IMR-90 (cell line): ENCODE measurements around the gene PC. TPM values are rescaled to one million over a fixed set of nuclear protein-coding genes. Genes with fewer than 3 reads are reported as not detected.

Source experiments
- ATAC-seq: fragments of 200-7000 bp; cut with Tn5 transposase; 2 replicates; pipeline ENCODE4 v1.9.1; 2020; ENCODE audit warnings: low read depth, mild to moderate bottlenecking, moderate library complexity
- BruUV-seq: library from RNA; stranded (reverse); fragments of 400-500 nt; replicated peaks from 2 replicates; lab custom pipeline; 2021; lab: Mats Ljungman, UMichigan
- CTCF ChIA-PET: fragments of 300-600 bp; formaldehyde crosslinking; extraction: SDS; loops from one replicate; lab custom pipeline; 2021; ENCODE audit warnings: antibody characterized with exemption; lab: Yijun Ruan, JAX
- POLR2A ChIA-PET: fragments of 300-600 bp; sonication (Branson Sonifier 250); formaldehyde crosslinking; loops from one replicate; lab custom pipeline; 2022; ENCODE audit warnings: antibody characterized with exemption; ENCODE audit not compliant: unreplicated experiment; lab: Charles Lee
- DNase-seq: peaks from one replicate; pipeline ENCODE4 v3.0.0; 2013
- H2AFZ ChIP-seq: replicated peaks from 2 replicates; pipeline ENCODE3; 2013; ENCODE audit warnings: low read length, mild to moderate bottlenecking; ENCODE audit not compliant: poor library complexity
- H2AK5ac ChIP-seq: 2 replicates; pipeline ENCODE4 v1.6.1; 2013; ENCODE audit warnings: low read depth, low read length, inconsistent platforms
- H2AK9ac ChIP-seq: replicated peaks from 2 replicates; pipeline ENCODE3; 2013; ENCODE audit warnings: mild to moderate bottlenecking, low read depth, low read length, moderate library complexity; ENCODE audit not compliant: poor library complexity
- H2BK120ac ChIP-seq: 2 replicates; pipeline ENCODE4 v1.6.1; 2013; ENCODE audit warnings: low read depth, low read length, inconsistent platforms
- H2BK15ac ChIP-seq: 3 replicates; pipeline ENCODE4 v1.6.1; 2013; ENCODE audit warnings: low read depth, low read length, inconsistent platforms
- H2BK20ac ChIP-seq: 2 replicates; pipeline ENCODE4 v1.6.1; 2013; ENCODE audit warnings: low read depth, mild to moderate bottlenecking, inconsistent platforms, low read length, moderate library complexity
- H2BK5ac ChIP-seq: 2 replicates; pipeline ENCODE4 v1.6.1; 2013; ENCODE audit warnings: mild to moderate bottlenecking, low read depth, low read length, inconsistent platforms; ENCODE audit not compliant: poor library complexity, severe bottlenecking
- H3K14ac ChIP-seq: replicated peaks from 2 replicates; pipeline ENCODE4 v1.6.1; 2013; ENCODE audit warnings: low read depth, low read length, inconsistent platforms
- H3K18ac ChIP-seq: 2 replicates; pipeline ENCODE4 v1.6.1; 2013; ENCODE audit warnings: low read depth, low read length, control low read depth
- H3K23ac ChIP-seq: 2 replicates; pipeline ENCODE4 v1.6.1; 2013; ENCODE audit warnings: low read depth, low read length, inconsistent platforms
- H3K27ac ChIP-seq: 2 replicates; pipeline ENCODE4 v1.5.1; 2013; ENCODE audit warnings: mild to moderate bottlenecking, control low read depth, low read length; ENCODE audit not compliant: insufficient read depth
- H3K27me3 ChIP-seq: 2 replicates; pipeline ENCODE4 v1.6.1; 2013; ENCODE audit warnings: low read length; ENCODE audit not compliant: control insufficient read depth, insufficient read depth
- H3K36me3 ChIP-seq: 2 replicates; pipeline ENCODE4 v1.6.1; 2013; ENCODE audit warnings: low read length, mixed read lengths; ENCODE audit not compliant: control insufficient read depth, insufficient read depth
- H3K4ac ChIP-seq: 2 replicates; pipeline ENCODE4 v1.6.1; 2013; ENCODE audit warnings: low read depth, low read length, inconsistent platforms
- H3K4me1 ChIP-seq: 2 replicates; pipeline ENCODE4 v1.6.1; 2013; ENCODE audit warnings: low read length, mixed read lengths; ENCODE audit not compliant: control insufficient read depth, insufficient read depth
- H3K4me2 ChIP-seq: 2 replicates; pipeline ENCODE4 v1.6.1; 2013; ENCODE audit warnings: low read depth, mild to moderate bottlenecking, control low read depth, low read length, moderate library complexity
- H3K4me3 ChIP-seq: 2 replicates; pipeline ENCODE4 v1.5.1; 2013; ENCODE audit warnings: low read depth, mild to moderate bottlenecking, control low read depth, low read length, moderate library complexity; ENCODE audit not compliant: insufficient read depth
- H3K56ac ChIP-seq: 2 replicates; pipeline ENCODE4 v1.6.1; 2013; ENCODE audit warnings: low read length, inconsistent platforms; ENCODE audit not compliant: insufficient read depth; ENCODE audit errors: extremely low read depth
- H3K79me1 ChIP-seq, 2 experiments: 2 replicates each; pipeline ENCODE4 v1.6.1; 2013; ENCODE audit warnings: low read length in 2 of 2, inconsistent platforms in 1 of 2, low read depth in 1 of 2
- H3K9ac ChIP-seq: 2 replicates; pipeline ENCODE4 v1.6.1; 2013; ENCODE audit warnings: low read depth, low read length, control low read depth
- H3K9me1 ChIP-seq: 2 replicates; pipeline ENCODE4 v1.6.1; 2013; ENCODE audit warnings: low read length, inconsistent platforms; ENCODE audit not compliant: insufficient read depth
- H3K9me3 ChIP-seq: 2 replicates; pipeline ENCODE4 v1.6.1; 2013; ENCODE audit warnings: low read length; ENCODE audit not compliant: control insufficient read depth, insufficient read depth
- H4K20me1 ChIP-seq: 2 replicates; pipeline ENCODE4 v1.6.1; 2013; ENCODE audit warnings: low read length, inconsistent platforms; ENCODE audit not compliant: insufficient read depth
- H4K5ac ChIP-seq: 2 replicates; pipeline ENCODE4 v1.6.1; 2013; ENCODE audit warnings: mild to moderate bottlenecking, low read depth, low read length, control low read depth
- H4K8ac ChIP-seq, 2 experiments: 2 replicates each; pipeline ENCODE4 v1.6.1; 2013; ENCODE audit warnings: low read depth in 2 of 2, low read length in 2 of 2, control low read depth in 1 of 2, inconsistent platforms in 1 of 2
- H4K91ac ChIP-seq: 2 replicates; pipeline ENCODE4 v1.6.1; 2013; ENCODE audit warnings: low read depth, low read length, inconsistent platforms; ENCODE audit not compliant: insufficient read depth
- CTCF ChIP-seq: conservative IDR thresholded peaks from 2 replicates; pipeline ENCODE4 v1.5.1; 2012; ENCODE audit warnings: mild to moderate bottlenecking, low read depth, low read length, improper control_type of control experiment
- WGBS, 2 experiments: methylation state at CpG; one replicate each; pipeline versions ENCODE4 v1.1.5 to v1.1.7; 2013; ENCODE audit warnings: missing lambda C conversion rate in 2 of 2; ENCODE audit not compliant: insufficient read length in 1 of 2; ENCODE audit errors: extremely low coverage in 2 of 2; 5-methylcytosine and 5-hydroxymethylcytosine counted together
- dilution Hi-C: fragments of 300-500 bp; cut with HindIII; formaldehyde crosslinking; loops from one replicate; pipeline ENCODE4 v1.14.3; 2018; ENCODE audit warnings: low sequenced_read_pairs; ENCODE audit not compliant: unreplicated experiment
- in situ Hi-C: fragments of 300-500 bp; cut with MboI; formaldehyde crosslinking; loops from 3 replicates; pipeline ENCODE4 v1.14.3; 2019; ENCODE audit warnings: low sequenced_read_pairs, inconsistent platforms, mixed read lengths
- intact Hi-C: fragments of 100-400 bp; cut with micrococcal nuclease; formaldehyde crosslinking; loops from 2 replicates; pipeline ENCODE4 v1.10.0; 2022
- polyA plus RNA-seq, 3 experiments: library from polyadenylated mRNA; depleted of rRNA; stranded (reverse); fragments of >200 nt; gene quantifications; 2 replicates each; pipeline ENCODE4 v1.2.3, GENCODE V29; 2012; ENCODE audit warnings: low replicate concordance in 1 of 3
- total RNA-seq: library from RNA; depleted of rRNA; stranded (reverse); fragments of >200 nt; gene quantifications from 2 replicates; pipeline ENCODE4 v1.2.3, GENCODE V29; 2012

PC gene
- total and polyA plus RNA-seq, 2 of the 4 experiments (the other 2 are of a cell fraction) = 13.6 to 15.7 TPM

GRCh38 chr11:66957971-66958231 lies 282 bp downstream of the PC start:
- H4K8ac ChIP-seq = peak overlapping the region; percentile 3 to 65; a peak in 2 of 4 replicates
- peaks cover 5% of the 10 kb centered on the region; the same call in 1 of the 2 replicates for H4K20me1 ChIP-seq
- H3K36me3 ChIP-seq = peaks cover 4% of the 10 kb centered on the region; the same call in 1 of the 2 replicates
- H4K5ac ChIP-seq = peak overlapping the region; percentile 79
- H3K23ac ChIP-seq = no peak overlapping the region
- no peak for DNase-seq
- no peak for TF ChIP-seq CTCF
- in situ Hi-C loops = no loop called here
- peak overlapping the region; percentile 57 for H3K9ac ChIP-seq
- peak overlapping the region; percentile 41; the same call in 1 of the 2 replicates for H2AK5ac ChIP-seq
- no peak overlapping the region; the same call in 1 of the 2 replicates for H4K91ac ChIP-seq
- ATAC-seq = peak; percentile 33
- H3K14ac ChIP-seq = peak overlapping the region; percentile 42; the same call in 1 of the 2 replicates
- dilution Hi-C loops = no loop called here
- CTCF ChIA-PET = interaction anchor here (1.5 kb wide), 1 partner anchor 68 kb away, joined by 4 read pairs; no protein-coding TSS in a partner anchor
- H2BK15ac ChIP-seq = peak overlapping the region; percentile 24; the same call in 1 of the 3 replicates
- H2AFZ ChIP-seq = peak overlapping the region; percentile 98
- intact Hi-C loops = loop anchor here (2.0 to 5.0 kb wide), 2 partner anchors 75 to 76 kb away; no protein-coding TSS in a partner anchor
- H2AK9ac ChIP-seq = peak overlapping the region; percentile 60
- H3K79me1 ChIP-seq = peaks cover 0 to 29% of the 10 kb centered on the region in 2 experiments; a peak in 3 of 4 replicates
- peaks cover 14% of the 10 kb centered on the region for H3K9me1 ChIP-seq
- peak overlapping the region; percentile 86; the same call in 1 of the 2 replicates for H3K4ac ChIP-seq
- peak overlapping the region; percentile 73 for H3K4me3 ChIP-seq
- POLR2A ChIA-PET = no interaction called here
- peak overlapping the region; percentile 93 for H3K4me2 ChIP-seq
- H3K27me3 ChIP-seq = no peaks in the 10 kb centered on the region
- no TSS peak for BruUV-seq
- WGBS, 2 experiments = 0% methylated on average over 16 of the region's 40 CpGs; no CpG with 5 or more reads in 1 of the 2 experiments
- peak overlapping the region; percentile 68 for H3K27ac ChIP-seq
- no peak overlapping the region for H2BK20ac ChIP-seq
- no peaks in the 10 kb centered on the region for H3K9me3 ChIP-seq
- no peak overlapping the region for H3K56ac ChIP-seq
- peak overlapping the region; percentile 85; the same call in 1 of the 2 replicates for H3K18ac ChIP-seq
- peak overlapping the region; percentile 43; the same call in 1 of the 2 replicates for H2BK120ac ChIP-seq
- H3K4me1 ChIP-seq = peaks cover 16% of the 10 kb centered on the region
- peak overlapping the region; percentile 51 for H2BK5ac ChIP-seq
